HG02610 (cell line): ENCODE results near the gene ZNF217.
"Not testable (repeated sequence)": the region's sequence is repeated elsewhere in the genome, so short reads cannot be mapped to it uniquely, and the experiment has no call there.

ENCODE experiments used
- ATAC-seq: cut with Tn5 transposase; IDR thresholded peaks from one replicate; pipeline ENCODE4 v1.9.1; 2021; ENCODE audit warnings: mild to moderate bottlenecking, moderate library complexity; ENCODE audit not compliant: unreplicated experiment

ZNF217 gene

DNA sequence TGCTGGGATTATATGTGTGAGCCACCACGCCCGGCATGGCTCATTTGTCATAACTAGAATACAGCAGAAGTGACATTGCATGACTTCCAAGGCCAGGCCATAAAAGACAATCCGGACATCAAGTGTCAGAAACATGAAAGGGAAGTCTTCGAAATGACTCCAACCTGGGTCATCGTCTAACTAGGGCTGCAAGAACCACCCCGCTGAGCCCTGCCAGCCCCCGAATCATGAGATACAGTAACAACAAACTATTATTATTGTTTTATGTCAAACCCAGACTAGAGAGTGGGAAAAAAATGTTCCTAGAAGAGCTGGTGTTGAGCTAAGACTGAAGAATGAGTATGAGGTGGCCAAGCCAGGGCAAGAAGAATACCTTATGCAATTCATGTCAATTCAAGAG, 59.6 kb downstream of the ZNF217 start:
- no peak for ATAC-seq

GRCh38 chr20:53533500-53533899, 60.1 kb downstream of the ZNF217 start:
- no peak for ATAC-seq

DNA sequence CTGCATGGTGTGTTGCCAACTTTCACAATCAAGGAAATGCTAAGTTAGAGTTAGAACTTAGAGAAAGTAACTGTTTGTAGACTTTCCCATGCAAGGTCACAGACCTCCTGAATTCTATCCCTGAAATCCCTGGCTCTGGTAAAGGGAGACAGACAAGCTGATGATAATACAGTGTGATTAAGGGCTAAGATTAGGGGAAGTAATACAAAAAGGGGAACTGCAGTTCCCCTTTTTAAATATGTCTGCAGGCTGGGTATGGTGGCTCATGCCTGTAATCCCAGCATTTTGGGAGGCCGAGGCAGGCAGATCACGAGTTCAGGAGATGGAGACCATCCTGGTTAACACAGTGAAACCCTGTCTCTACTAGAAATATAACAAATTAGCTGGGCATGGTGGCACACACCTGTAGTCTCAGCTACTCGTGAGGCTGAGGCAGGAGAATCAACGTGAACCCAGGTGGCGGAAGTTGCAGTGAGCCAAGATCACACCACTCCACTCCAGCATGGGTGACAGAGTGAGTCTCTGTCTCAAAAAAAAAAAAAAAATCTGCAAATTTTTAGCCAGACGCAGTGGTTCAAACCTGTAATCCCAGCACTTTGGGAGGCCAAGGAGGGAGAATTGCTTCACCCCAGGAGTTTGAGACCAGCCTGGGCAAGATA, 60.9 kb downstream of the ZNF217 start:
- not testable (repeated sequence) for ATAC-seq

- no peak for ATAC-seq
Measured at GRCh38 chr20:53530440-53530839, 63.2 kb downstream of the ZNF217 start.

GRCh38 chr20:53529658-53530057, 64.0 kb downstream of the ZNF217 start:
- no peak for ATAC-seq

DNA sequence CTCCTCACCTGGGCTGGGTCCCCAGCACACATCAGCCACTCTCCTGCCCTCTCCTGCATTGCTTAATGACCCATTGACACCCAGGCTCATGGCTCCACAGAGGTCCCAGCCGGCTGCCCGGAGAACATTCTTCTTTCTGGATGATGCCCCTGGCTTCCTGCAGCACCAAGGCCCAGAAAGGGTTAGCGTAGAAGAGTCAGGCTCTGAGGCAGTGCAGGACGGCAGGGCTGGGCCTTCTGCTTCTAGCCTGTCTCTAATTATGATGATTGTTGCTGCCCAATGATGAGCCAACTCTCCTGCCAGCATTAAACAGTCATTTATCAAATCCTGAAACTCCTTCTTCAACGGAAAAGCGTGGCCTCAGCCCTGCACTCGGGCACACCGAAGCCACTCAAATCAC, 66.4 kb downstream of the ZNF217 start:
- ATAC-seq = no peak

DNA sequence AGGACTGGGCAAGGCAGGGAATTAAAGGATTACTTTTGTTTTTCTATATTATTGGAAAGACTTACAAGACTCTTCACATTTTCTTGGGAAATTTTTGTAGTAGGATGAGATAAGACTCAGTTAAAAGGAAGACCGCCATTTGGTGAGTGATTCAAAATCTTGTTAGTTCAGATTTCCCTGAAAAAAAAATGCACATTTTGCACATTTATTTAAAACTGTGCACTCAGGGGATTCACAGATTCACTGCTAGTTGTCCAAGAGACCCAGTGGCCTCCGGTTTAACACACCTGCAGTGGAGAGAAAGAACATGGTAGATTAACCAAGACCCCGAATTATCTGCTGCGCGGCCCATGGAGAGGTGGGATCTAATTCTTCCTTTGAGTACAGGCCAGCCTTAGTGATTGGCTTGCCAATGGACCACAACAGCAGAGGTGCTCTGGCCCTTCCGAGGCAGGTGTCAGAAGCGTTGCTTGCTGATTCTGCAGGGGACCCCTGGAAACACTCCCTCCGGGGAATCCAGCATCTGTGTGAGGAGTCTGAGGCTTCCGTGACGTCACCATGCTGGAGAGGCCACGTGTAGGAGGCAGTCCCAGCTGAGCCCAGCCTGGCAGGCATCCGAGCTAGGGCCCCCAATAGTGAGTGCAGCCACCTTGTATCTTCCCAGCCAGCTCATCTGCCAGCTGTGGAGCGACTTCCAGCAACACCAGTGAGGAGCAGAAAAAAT, 68.9 kb downstream of the ZNF217 start:
- ATAC-seq = no peak

DNA sequence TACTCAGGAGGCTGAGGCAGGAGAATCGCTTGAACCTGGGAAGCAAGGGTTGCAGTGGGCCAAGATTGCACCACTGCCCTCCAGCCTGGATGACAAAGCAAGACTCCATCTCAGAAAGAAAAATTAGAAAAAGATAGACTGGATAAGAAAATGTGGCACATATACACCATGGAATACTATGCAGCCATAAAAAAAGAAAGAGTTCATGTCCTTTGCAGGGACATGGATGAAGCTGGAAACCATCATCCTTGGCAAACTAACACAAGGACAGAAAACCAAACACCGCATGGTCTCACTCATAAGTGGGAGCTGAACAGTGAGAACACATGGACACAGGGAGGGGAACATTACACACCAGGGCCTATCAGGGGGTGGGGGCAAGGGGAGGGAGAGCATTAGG, 70.0 kb downstream of the ZNF217 start:
- not testable (repeated sequence) for ATAC-seq

GRCh38 chr20:53522696-53523095, 70.9 kb downstream of the ZNF217 start:
- no peak for ATAC-seq

DNA sequence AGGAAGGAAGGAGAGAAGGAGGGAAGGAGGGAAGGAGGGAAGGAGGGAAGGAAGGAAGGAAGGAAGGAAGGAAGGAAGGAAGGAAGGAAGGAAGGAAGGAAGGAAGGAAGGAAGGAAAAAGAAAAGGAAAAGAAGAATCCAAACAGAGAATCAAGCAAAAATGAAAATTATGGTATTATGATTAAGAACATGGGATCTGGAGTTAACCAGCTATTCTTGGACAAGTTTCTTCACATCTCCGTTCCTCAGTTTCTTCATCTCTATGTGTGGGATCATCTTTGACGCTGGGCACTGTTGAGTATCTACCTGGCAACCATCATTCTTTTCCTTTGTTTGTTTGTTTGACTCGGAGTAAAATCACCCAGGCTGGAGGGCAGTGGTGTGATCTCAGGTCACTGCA, 71.6 kb downstream of the ZNF217 start:
- no peak for ATAC-seq

DNA sequence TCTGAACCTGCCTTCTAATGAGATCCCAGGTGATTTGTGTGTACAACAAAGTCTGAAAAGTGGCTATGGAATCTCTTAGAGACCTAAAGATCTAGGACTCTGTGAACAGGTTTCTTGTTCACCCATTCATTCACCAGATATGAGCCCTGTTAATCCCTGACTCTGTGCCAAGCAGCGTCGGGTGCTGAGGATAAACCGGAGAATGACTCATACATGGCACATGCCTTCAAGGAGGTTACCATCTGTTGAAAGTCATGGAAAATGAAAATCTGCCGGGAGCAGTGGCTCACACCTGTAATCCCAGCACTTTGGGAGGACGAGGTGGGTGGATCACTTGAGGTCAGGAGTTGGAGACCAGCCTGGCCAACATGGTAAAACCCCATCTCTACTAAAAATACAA, 72.2 kb downstream of the ZNF217 start:
- ATAC-seq = not testable (repeated sequence)

DNA sequence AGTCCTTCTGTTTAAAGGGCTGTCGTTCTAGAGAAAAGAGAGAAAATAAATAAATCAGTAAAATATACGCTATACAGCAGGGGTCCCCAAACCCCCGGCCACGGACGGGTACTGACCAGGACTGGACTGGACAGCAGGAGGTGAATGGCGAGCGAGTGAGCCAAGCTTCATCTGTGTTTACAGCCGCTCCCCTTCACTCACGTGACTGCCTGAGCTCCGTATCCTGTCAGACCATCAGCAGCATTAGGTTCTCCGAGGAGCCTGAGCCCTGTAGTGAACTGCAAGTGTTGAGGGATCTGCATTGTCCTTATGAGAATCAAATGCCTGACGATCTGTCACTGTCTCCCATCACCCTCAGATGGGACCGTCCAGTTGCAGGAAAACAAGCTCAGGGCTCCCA, 76.5 kb downstream of the ZNF217 start:
- no peak for ATAC-seq
